GM21390 (cell line): ENCODE results near the gene APBA3.

Experiments
- ATAC-seq: cut with Tn5 transposase; IDR thresholded peaks from one replicate; pipeline ENCODE4 v1.9.1; 2021; ENCODE audit not compliant: unreplicated experiment

Gene APBA3

GRCh38 chr19:3721887-3722442, 39.5 kb downstream of the APBA3 start:
- ATAC-seq: no peak

DNA sequence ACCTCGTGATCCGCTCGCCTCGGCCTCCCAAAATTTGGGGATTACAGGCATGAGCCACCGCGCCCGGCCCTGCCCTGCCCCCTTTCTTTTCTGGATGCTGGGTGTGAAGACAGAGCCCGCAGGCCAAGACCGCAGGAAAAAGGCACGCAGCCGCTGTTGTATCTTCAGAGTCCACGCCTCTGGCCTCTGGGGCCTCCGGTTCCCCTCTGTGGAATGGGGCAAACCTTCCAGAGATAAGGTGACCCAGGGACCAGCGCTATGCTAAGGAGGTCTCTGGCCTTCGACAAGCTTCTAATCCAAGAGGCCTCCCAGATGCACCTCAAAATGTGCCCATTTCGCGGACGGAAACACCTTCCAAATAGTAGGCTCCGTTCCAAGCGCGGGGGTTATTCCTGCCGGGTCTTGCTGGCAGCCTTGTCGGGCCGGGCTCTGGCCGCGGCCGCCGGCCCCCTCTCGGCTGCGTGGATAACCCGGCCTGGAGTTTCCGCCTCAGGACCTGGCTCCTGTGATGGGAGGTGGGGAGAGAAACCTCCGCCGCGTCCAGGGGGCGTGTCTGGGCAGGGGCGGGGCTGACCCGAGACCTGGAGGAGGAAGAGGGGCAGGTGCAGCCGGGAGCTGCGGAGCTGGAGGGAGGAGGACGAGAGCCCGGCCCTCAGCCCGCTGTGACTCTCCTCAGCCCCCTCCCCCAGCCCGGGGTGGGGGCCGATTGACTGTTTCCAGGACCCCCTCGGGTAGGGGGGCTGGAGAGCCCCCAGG, 40.2 kb downstream of the APBA3 start:
- ATAC-seq: no peak

DNA sequence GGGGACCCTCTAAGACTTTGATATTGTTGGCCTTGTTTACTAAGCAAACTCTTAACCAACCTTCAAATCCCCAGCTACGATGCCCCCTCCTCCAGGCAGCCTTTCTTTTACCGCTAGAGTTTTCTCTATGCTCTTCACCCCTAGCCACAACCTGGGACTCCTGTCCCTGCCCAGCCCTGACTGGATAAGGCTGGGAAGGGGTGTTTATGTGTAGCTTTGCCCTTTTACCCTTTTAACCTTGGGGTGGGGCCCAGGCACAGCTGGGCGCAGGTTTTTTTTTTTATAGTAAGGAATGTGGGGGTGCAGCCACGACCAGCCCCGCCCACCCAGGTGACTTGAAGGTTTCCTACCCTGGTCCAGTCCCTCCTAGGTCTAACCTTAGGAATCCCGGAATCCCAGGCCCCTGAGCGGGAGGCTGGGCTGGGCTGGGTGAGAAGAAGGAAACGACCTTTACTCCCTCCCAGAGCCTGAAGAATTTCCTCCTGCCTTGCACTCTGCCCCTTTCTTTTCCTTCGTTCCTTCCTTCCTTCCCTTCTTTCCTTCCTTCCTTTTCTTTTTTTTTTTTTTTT, 41.1 kb downstream of the APBA3 start:
- no peak for ATAC-seq

DNA sequence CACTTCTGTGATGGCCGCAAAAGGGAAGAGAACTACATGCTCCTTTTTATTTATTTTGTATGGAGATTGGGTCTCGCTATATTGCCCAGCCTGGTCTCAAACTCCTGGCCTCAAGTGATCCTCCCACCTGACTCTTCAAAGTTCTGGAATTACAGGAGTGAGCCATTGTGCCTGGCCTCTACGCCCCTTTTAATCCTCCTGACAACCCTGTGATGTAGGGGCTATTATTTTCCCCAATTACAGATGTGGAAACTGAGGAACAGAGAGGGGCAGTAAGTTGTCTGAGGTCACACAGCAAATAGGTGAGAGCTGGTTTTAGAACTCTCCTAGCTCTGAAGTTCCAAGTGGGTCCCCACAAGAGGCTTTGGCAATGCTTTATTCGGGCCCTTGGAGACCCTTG, 41.6 kb downstream of the APBA3 start:
- ATAC-seq: no peak

DNA sequence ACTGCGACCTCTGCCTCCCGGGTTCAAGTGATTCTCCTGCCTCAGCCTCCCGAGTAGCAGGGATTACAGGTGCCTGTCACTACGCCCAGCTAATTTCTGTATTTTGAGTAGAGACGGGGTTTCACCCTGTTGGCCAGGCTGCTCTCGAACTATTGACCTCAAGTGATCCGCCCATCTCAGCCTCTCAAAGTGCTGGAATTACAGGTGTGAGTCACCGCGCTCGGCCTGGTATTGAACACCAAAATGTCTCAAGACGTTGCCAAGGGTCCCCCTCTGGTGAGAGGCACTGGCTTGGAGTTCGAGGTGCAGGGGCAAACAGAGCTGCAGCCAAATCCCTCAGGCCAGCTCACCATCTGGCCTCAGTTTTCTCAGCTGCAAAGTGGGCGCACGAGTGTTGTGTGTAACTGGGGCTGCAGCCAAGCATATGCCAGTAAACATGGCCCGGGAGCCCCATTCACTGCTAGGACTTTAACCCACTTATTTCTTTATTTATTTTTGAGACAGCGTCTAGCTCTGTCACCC, 45.3 kb downstream of the APBA3 start:
- no peak for ATAC-seq

DNA sequence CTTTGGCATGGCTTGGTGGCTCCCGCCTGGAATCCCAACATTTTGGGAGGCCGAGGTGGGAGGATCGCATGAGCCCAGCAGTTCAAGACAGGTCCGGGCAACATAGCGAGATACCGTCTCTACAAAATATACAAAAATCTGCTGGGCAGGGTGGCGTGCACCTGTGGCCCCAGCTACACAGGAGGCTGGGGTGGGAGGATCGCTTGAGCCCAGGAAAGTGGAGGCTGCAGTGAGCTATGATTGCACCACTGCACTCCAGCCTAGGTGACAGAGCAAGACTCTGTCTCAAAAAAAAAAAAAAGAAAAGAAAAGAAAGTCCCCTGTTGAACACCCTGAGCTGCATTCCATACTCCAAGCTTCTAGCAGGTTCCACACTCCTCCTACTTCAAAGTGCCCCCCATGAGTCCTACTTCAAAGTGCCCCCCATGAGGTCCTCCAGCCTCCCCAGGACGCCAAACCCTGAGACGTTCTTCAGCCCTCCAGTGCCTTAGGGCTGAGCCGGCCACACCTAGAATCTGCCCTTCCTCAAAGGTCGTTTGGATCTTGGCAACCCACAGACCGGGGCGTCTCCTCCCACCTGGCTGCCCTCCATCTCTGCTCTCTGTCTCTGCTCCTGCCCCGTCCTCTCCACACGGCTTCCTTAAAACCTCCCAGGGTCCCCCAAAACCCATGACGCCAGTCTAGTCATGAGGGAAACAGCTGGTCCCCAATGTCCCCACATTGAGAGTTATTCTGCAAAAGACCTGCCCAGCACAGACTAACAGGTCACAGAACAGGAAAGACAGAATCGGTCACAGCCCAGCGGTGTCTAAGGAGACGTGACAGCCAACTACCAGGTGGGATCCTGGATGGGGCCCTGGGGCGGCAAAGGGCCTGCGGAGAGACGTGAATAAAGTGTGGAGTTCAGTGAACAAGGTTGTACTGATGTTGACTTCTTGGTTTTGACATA, 48.6 kb downstream of the APBA3 start:
- no peak for ATAC-seq

- no peak for ATAC-seq
These were observed 51.2 kb downstream of the APBA3 start for GRCh38 chr19:3710265-3710812.

- no peak for ATAC-seq
These were observed 53.1 kb downstream of the APBA3 start, which contains the start of gene TJP3 for GRCh38 chr19:3708207-3708931. TSS of gene TJP3 (plus strand) at chr19:3708384. CDS start at chr19:3728433, 20,049 bp downstream.

DNA sequence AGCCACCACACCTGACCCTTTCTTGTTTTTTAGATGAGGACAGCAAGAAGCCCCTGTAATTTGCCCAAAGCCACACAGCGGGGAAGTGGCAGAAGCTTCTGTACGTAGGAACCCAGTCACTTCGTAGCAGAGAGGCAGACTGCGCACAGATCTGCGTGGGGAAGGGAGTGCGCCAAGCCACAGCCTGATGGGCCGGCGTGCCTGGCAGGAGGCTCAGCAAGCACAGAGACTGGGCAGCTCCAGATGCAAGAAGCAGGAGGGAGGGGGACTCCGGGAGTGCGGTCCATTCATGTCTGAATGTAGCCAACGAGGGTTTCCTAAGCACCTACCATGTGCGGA, 53.7 kb downstream of the APBA3 start:
- ATAC-seq: no peak

GRCh38 chr19:3701200-3701599, 60.3 kb downstream of the APBA3 start:
- ATAC-seq: no peak
